ENCODE data around the gene SIDT2. TPM values are rescaled to one million over a fixed set of nuclear protein-coding genes. Genes with fewer than 3 reads are reported as not detected.

The SIDT2 gene
- total RNA-seq, 4 donors from 2014 or later = 42.6 to 130 (median 74.7) TPM

DNA sequence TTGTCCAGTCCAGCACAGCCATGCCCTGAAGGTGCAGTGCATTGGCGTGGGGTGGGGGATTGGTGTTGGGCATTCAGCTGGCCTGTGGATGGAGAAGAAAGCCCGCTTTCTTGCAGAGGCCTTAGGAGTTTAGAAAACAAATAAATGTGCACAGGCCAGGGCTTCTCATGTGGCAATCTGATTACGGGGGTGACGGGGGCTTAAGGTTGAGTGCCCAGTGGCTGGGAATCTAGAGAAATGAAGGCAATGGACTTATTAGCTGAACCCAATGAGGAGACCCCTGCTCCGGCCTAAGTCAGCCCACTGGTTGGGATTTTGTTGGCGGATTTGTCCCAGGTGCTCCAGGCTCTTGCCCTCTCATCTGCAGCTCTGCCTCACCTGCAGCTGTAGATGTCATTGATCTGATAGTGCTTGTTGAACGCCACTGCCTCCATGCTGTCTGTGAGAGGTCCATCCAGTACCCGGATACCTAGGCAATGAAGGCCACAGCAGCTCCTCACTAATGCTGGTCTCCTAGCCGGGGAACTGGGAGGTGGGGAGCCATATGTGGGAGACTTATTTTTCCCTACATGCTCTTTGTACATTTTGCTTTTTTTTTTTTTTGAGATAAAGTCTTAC lies 47.1 kb downstream of the SIDT2 start:
- Histone ChIP-seq H3K9me3 (no peaks in the 10 kb centered on the region), H3K4me1 (peaks cover 42% of the 10 kb centered on the region), H3K27me3 (no peaks in the 10 kb centered on the region), H3K4me3 (no peak overlapping the region), H3K27ac (no peak overlapping the region), H3K36me3 (peaks cover 80% of the 10 kb centered on the region)
- 96% methylated on average over 8 of the region's 9 CpGs for WGBS
- peak in 1 of 2 donors; percentile 44 for DNase-seq (ENCODE audit: low spot score in 2 of 2)
- no peak for TF ChIP-seq POLR2A (IDR thresholded peaks at IDR 0.05)

DNA sequence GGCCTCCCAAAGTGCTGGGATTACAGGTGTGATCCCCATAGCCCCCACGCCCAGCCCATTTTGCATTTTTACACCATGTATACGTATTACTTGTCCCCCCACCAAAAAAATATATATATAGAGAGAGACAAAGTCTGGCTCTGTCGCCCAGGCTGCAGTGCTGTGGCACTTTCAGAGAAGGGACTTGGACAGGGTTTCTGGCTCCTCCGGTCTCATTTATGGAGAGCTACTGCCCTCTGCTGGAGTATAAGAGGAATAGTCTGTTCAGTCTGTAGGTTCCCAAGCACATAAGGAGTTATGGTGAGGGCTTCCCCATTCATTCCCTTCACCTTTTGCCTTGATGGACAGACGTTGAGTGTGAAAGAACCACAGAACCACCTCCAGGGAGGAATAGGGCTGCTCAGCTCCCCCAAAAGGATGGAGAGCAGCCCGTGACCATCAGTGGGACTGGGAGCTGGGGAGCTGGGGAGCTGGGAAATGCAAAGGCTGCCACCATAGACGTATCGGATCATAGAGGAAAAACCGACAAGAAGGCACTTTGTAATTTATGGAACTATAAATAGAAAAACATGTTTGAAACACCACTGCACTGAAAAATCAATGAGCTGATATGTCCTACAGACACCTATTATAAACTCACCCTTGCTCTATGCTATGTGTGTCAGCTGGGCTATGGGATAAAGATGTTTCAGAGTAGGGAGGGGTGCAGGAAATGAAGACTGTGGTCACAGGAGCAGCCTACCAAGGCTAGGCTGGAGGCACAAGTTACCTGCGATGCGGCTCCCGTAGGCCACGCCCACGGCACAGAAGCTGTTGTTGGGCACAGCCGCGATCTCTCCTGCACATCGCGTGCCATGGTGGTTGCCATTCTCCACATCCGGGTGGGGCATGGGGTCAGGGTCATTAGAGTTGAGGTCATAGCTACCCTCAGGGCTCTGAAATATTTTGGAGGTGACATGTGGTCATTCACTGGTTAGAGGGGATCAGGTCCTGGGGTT lies 48.1 kb downstream of the SIDT2 start:
- Histone ChIP-seq H3K4me3 (no peak overlapping the region), H3K4me1 (peaks cover 42% of the 10 kb centered on the region), H3K27me3 (no peaks in the 10 kb centered on the region), H3K9me3 (no peaks in the 10 kb centered on the region), H3K27ac (no peak overlapping the region), H3K36me3 (peaks cover 72% of the 10 kb centered on the region)
- no peak for TF ChIP-seq POLR2AphosphoS5 (IDR thresholded peaks at IDR 0.05)
- TF ChIP-seq POLR2A (IDR thresholded peaks at IDR 0.05) = no peak
- TF ChIP-seq, protein P1, sequence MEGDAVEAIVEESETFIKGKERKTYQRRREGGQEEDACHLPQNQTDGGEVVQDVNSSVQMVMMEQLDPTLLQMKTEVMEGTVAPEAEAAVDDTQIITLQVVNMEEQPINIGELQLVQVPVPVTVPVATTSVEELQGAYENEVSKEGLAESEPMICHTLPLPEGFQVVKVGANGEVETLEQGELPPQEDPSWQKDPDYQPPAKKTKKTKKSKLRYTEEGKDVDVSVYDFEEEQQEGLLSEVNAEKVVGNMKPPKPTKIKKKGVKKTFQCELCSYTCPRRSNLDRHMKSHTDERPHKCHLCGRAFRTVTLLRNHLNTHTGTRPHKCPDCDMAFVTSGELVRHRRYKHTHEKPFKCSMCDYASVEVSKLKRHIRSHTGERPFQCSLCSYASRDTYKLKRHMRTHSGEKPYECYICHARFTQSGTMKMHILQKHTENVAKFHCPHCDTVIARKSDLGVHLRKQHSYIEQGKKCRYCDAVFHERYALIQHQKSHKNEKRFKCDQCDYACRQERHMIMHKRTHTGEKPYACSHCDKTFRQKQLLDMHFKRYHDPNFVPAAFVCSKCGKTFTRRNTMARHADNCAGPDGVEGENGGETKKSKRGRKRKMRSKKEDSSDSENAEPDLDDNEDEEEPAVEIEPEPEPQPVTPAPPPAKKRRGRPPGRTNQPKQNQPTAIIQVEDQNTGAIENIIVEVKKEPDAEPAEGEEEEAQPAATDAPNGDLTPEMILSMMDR (IDR thresholded peaks at IDR 0.05) = peak; percentile 73 to 80
- WGBS = 66% methylated on average over 19 of the region's 19 CpGs
- DNase-seq (ENCODE audit: low spot score in 2 of 2) = peak in 1 of 2 donors; percentile 79

DNA sequence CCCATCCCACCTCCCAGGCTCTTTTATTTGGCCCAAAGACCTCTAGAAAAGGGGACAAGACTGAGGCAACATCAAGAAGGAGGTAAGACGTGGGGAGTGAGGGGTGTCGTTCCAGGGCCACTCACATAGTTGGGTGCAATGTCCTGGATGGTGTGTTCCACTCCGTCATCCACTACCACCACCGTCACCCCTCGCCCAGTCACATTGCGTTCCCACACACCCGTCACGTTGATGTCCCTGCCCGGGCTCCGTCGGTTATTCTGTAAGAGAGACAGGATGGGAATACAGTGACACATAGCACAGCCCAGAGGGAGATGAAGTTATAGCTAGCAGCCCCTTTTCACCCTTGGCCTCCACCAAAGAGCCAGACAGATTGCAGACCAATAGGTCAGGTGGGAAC lies 49.5 kb downstream of the SIDT2 start:
- Histone ChIP-seq H3K36me3 (peaks cover 58% of the 10 kb centered on the region), H3K27me3 (no peaks in the 10 kb centered on the region), H3K4me1 (peaks cover 35% of the 10 kb centered on the region), H3K4me3 (no peak overlapping the region), H3K27ac (no peak overlapping the region), H3K9me3 (no peaks in the 10 kb centered on the region)
- WGBS = 91% methylated on average over 11 of the region's 11 CpGs
- peak in 1 of 2 donors; percentile 71 for DNase-seq (ENCODE audit: low spot score in 2 of 2)
- TF ChIP-seq EP300 (IDR thresholded peaks at IDR 0.05) (no peak), POLR2A (IDR thresholded peaks at IDR 0.05) (no peak)
- TF ChIP-seq, protein P1 (IDR thresholded peaks at IDR 0.05) = no peak

DNA sequence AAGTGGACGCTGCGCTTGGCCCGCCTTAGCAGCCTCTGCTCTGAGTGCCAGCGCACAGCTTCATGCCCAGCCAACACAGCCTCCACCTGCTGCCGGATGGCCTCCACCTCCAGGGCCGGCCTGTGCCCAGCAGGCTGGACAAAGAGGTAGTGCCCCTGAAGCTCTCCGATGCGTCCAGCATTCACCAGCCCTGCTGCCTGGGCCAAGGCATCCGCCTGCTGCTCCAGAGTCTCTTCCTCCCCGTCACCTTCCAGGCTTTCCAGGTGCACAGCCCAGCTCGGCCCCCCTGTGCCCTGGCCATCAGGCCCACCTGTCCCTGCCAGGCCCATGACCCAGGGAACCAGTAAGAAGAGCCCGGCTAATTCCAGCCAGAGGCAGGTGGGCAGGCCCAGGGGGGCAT lies 50.9 kb downstream of the SIDT2 start:
- TF ChIP-seq, protein P1 (IDR thresholded peaks at IDR 0.05) = no peak
- TF ChIP-seq POLR2A (IDR thresholded peaks at IDR 0.05) (no peak), EP300 (IDR thresholded peaks at IDR 0.05) (no peak), POLR2AphosphoS5 (IDR thresholded peaks at IDR 0.05) (no peak)
- H3K9me3 ChIP-seq = no peaks in the 10 kb centered on the region
- H3K4me3 ChIP-seq = no peak overlapping the region
- 87% methylated on average over 12 of the region's 12 CpGs for WGBS
- peaks cover 48% of the 10 kb centered on the region for H3K36me3 ChIP-seq
- peaks cover 48% of the 10 kb centered on the region for H3K4me1 ChIP-seq
- peak in 1 of 2 donors; percentile 73 for DNase-seq (ENCODE audit: low spot score in 2 of 2)
- H3K27me3 ChIP-seq = no peaks in the 10 kb centered on the region
- H3K27ac ChIP-seq = no peak overlapping the region

DNA sequence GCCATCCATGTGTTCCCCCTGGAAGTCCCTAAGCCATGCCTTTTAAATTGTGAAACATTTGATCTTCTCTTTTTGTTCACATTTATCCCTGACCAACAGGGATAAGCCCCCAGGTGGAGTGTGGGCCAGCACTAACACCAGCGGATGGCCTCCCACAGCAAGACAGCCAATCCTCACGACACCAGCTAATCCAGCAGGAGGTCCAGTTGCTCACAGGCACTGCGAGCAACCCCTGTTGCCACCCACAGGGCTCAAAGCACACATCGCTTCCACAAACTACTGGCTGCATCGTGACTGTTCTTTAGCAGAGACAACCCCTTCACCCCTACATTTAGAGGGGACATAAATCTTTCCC lies 51.4 kb downstream of the SIDT2 start:
- H3K9me3 ChIP-seq = no peaks in the 10 kb centered on the region
- H3K36me3 ChIP-seq = peaks cover 44% of the 10 kb centered on the region
- H3K27me3 ChIP-seq = no peaks in the 10 kb centered on the region
- TF ChIP-seq EP300 (IDR thresholded peaks at IDR 0.05) (no peak), POLR2AphosphoS5 (IDR thresholded peaks at IDR 0.05) (no peak), POLR2A (IDR thresholded peaks at IDR 0.05) (no peak)
- TF ChIP-seq, protein P1 (IDR thresholded peaks at IDR 0.05) = no peak
- H3K4me1 ChIP-seq = peaks cover 44% of the 10 kb centered on the region
- H3K27ac ChIP-seq = no peak overlapping the region
- WGBS = 79% methylated on average over 4 of the region's 5 CpGs
- DNase-seq (ENCODE audit: low spot score in 2 of 2) = peak in 1 of 2 donors; percentile 12
- H3K4me3 ChIP-seq = no peak overlapping the region
